ENCODE results near the gene AP3B1.
"Not testable (repeated sequence)": the region's sequence is repeated elsewhere in the genome, so short reads cannot be mapped to it uniquely, and the experiment has no call there.

AP3B1 gene

GRCh38 chr5:78066722-78067121, 227.8 kb downstream of the AP3B1 start:
- not testable (repeated sequence) for DNase-seq (ENCODE audit: low read depth, low spot score)

DNA sequence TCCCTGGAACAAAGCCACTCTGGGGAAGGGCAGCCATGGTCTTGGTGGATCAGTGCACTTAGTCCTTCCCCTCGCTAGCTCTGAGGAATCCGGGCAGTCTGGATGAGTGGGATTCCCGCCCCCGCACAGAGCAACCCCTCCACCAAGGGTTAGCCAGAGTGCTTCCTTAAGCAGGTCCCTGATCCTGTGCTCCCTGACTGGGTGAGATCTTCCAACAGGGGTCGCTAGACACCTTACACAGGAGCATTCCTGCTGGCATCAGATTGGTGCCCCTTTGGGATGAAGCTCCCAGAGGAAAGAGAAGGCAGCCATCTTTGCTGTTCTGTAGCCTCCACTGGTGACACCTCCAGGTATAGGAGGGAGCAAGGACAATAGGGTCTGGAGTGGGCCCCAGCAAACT, 228.8 kb downstream of the AP3B1 start:
- DNase-seq (ENCODE audit: low read depth, low spot score): peak; percentile 20

DNA sequence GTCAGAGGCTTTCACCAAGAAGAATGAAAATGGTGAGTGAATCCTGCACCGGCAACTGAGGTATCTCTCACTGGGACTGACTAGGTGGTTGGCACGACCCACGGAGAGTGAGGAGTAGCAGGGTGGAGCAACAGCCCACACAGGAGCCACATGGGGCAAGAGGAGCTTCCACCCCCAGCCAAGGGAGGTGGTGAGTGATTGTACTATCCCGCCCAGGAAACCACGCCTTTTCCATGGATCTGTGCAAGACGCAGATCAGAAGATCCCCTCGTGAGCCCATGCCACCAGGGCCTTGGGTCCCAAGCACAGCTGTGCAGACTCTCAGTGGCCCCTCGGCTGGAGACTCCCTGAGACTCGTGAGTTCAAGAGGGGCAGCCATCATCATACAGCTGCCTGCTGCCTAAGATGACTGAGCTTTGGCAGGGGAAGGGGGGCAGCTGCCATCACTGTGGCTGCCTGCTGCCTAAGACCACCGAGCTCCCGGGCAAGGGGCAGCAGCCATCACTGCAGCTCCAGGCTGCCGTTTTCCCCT, 229.5 kb downstream of the AP3B1 start:
- no peak for DNase-seq (ENCODE audit: low read depth, low spot score)

- no peak for DNase-seq (ENCODE audit: low read depth, low spot score)
Observed at GRCh38 chr5:78063495-78063894, 231.0 kb downstream of the AP3B1 start.

GRCh38 chr5:78062645-78063044, 231.9 kb downstream of the AP3B1 start:
- DNase-seq (ENCODE audit: low read depth, low spot score): no peak

DNA sequence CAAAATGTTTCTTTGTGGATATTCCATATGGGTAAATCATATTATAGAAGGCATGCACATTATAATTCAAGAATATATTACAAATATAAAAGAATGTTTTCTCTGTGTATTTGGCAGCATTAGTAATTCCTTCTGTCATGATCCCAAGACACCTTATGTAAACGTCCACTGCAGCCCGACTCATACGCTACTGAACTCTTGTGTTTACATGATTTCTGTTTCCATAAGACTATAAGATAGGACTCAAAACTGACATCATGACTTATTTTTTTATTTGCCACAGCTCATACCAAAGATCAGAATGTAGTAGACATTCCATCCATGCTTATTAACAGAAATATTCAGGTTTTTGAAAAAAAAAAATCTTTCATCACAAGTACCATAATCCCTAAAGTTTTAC, 234.1 kb downstream of the AP3B1 start:
- no peak for DNase-seq (ENCODE audit: low read depth, low spot score)

DNA sequence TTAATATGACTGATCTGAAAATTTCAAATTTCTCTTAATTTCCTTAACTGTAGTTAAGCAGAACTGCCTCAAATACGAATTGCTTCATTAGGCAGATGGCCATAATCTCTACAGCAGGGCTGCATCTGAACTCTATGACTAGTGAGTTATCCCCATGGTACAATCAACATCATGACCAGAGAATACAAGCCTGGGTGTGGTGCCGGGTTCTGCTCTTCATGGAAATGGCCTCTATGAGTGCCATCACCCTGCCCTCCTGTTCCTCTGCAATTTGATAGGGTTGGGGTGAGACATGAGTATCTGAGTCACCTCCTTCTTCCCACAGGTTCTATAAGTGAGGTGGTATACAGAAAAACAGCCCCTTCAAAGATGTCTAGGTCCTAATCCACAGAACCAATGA, 235.9 kb downstream of the AP3B1 start:
- no peak for DNase-seq (ENCODE audit: low read depth, low spot score)

DNA sequence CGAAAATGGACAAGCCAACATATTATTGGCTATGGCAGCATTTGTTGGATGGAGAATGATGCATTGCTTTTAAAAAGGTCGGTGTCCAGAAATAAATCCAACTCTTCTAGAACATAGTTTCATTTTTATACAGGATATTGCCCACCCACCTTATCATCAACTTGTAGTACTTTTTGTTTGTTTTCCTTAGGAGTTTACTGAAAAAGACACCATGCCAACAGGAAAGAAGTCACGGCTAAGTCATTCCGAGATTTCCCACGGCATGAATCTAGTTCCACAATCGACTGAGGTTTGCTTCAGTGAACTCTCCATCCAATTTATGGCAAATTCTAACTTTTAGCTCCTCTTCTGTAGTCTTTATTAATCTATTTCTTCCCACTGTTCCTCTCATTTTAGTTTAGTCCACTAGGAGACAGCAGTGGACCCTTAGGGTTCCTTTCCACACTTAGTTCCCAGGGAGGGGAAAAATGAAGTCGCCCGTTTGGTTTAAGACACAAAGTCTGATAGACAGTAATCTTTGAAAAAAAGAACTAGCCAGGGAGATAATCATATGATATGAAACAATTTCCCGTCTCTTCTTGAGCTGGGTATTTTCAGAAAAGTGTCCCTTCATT, 237.5 kb downstream of the AP3B1 start:
- DNase-seq (ENCODE audit: low read depth, low spot score): no peak

- DNase-seq (ENCODE audit: low read depth, low spot score): no peak
Observed at GRCh38 chr5:78056053-78056452, 238.4 kb downstream of the AP3B1 start.

DNA sequence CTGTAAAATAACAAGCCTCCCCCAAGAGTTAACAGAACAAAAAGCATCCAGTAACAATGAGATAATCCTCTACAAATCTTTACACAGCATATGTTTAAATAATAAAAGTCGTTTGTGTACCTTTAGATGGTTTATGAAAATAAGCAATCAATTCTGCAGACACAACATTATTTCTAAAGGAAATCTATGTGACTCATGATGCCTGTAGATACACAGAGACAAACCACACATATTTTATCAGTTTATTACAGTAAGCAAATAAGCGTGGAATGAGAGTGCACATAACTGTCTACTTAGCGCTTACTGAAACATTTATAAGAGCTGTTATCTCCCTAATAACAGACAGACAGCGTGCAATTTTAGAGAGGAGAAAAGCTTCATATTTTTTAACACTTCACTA, 243.6 kb downstream of the AP3B1 start:
- no peak for DNase-seq (ENCODE audit: low read depth, low spot score)

DNA sequence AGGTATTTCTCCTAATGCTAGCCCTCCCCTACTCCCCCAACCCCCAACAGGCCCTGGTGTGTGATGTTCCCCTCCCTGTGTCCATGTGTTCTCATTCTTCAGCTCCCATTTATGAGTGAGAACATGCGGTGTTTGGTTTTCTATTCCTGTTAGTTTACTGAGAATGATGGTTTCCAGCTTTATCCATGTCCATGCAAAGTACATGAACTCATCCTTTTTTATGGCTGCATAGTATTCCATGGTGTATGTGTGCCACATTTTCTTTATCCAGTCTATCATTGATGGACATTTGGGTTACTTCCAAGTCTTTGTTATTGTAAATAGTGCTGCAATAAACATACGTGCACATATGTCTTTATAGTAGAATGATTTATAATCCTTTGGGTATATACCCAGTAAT, 247.7 kb downstream of the AP3B1 start:
- DNase-seq (ENCODE audit: low read depth, low spot score): not testable (repeated sequence)

DNA sequence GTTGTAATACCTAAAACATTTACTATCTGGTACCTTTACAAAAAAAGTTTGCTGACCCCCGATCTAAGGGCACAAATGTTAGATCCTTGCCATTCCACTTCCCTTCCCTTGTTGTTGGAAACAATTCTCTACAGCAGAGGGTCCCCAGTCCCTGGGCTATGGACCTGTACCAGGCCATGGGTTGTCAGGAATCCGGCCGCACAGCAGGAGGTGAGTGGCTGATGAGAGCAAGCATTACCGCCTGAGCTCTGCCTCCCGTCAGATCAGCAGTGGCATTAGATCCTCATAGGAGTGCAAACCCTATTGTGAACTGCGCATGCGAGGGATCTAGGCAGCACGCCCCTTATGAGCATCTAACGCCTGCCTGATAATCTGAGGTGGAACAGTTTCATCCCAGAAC, 248.5 kb downstream of the AP3B1 start:
- DNase-seq (ENCODE audit: low read depth, low spot score): peak; percentile 33

- no peak for DNase-seq (ENCODE audit: low read depth, low spot score)
Observed at GRCh38 chr5:78041805-78042204, 252.7 kb downstream of the AP3B1 start.

DNA sequence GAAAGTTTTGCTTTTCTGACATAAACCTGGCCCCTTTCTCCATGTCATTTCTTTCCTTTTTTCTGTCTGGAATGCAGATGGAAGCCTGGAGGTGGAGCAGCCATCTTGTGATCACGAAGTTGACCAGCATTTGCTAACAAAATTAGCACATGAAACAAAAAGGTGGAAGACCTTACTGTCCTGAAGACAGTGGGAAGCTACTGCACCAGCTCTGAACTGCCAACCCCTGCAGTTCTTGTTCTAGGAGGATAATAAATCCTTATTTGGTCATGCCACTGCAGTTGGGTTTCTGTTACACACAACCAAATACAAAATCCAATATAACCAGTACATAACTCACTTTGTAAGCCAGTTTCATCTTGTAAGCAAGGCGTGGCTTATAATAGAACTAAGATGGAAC, 269.0 kb downstream of the AP3B1 start:
- DNase-seq (ENCODE audit: low read depth, low spot score): peak; percentile 54

DNA sequence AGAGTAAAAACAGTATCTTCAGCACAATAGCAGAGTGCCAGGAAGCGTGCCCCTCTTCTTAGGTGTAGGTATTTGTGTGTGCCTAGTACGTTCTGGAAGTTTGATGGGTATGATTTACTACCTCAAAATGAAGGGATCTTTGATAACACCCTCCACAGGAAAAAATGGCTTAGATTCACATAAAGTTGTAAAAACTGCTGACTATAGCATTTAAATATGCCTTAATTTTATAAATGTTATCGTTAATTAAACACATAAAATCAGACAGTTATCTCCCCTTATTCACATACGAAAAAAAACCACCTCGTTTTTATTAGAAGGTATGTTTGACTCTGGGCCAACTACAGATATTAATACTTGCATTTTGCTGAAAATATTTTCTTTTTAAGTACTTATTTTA, 274.8 kb downstream of the AP3B1 start:
- DNase-seq (ENCODE audit: low read depth, low spot score): no peak

DNA sequence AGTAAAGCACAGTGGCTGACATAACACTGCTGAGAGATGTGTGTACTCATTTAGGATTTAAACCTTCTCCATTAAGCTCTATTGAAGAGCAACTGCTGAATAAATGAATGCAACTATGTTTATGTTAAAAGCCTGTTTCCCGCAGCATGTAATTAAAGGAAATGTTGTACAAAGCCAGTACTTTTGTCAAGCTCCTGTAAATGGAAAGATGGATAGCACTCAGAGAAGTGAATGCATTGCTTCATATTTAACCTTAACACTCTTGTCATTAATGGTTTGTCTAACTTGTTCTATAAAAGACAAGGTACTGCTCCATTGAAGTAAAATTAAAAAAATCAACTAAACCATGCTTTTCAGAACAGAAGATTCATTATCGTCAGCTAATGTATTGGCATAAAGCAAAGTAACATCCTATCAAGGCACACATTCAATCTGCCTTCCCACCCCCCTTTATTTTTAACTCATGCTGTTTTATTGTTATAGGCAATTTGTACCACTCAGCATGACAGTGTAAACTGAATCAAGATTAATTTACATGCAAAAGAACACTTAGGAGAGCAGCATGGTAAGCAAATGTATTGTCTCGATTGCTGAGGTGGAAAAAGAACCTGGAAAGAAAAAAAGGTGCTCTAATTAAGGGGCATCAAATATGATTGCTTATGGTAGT, 277.5 kb downstream of the AP3B1 start:
- DNase-seq (ENCODE audit: low read depth, low spot score): peak; percentile 74

DNA sequence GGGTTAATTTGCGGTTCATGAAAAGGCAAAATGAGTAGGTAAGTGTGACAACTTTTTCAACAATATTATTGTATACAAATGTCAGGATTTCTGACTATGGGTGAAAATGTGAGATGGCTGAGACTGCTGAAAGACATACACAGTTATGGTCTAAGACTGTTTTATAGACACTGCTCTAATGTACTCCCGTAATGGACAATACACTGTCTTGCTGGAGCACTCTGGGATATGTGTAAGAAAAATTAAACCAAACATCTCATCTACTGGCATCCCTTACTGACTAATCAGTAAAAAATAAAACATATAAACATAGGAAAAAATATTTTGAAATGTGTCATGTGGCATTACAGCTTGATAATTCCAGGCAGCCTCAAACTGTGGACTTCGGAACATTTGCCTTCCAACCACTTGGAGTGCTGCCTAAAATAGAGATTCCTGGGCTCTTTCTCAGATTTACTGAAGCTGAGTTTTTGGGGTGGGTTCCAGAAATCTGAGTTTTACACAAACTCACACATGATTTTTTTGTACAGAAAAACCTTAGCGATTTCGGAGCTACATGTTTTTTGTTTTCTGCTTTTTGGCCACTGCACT, 284.5 kb downstream of the AP3B1 start:
- no peak for DNase-seq (ENCODE audit: low read depth, low spot score)

- no peak for DNase-seq (ENCODE audit: low read depth, low spot score)
Observed at GRCh38 chr5:78008356-78008967, 286.0 kb downstream of the AP3B1 start.

- no peak for DNase-seq (ENCODE audit: low read depth, low spot score)
Observed at GRCh38 chr5:78007233-78007632, 287.3 kb downstream of the AP3B1 start.

GRCh38 chr5:78006449-78006848, 288.0 kb downstream of the AP3B1 start:
- DNase-seq (ENCODE audit: low read depth, low spot score): no peak

DNA sequence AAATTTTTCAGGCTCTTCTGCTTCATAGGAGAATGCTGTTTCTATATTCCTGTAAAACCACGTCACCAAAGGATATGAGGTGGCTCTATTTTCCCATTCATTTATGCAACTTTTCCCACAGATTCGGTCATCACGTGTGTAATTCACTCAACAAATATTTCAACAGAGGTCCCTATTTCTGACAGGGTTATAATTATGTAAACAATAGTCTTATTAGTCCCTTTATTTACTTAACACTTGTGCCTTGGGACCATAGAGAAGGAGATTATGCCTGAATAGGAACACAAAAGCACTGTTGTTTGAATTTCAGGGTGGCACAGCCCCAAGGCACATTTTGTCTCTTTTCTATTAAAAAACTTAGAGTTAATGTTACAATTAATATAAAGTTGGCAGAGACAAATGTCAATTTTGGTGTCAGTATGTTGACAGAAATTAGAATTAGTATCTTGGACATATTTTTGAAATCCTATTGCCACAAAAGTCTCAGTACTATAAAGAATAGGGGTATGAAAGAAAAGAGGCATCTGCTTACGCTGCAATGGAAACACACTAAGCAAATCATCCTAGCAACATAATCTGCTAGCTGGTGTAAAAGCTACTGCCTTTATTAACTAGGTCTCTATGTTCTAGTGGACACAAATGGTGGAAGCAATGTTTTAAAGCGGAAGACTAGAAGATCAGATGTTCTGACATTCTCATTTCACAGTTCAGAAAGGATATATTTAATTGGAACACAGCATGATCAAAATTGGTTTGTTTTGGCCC, 289.3 kb downstream of the AP3B1 start:
- no peak for DNase-seq (ENCODE audit: low read depth, low spot score)

DNA sequence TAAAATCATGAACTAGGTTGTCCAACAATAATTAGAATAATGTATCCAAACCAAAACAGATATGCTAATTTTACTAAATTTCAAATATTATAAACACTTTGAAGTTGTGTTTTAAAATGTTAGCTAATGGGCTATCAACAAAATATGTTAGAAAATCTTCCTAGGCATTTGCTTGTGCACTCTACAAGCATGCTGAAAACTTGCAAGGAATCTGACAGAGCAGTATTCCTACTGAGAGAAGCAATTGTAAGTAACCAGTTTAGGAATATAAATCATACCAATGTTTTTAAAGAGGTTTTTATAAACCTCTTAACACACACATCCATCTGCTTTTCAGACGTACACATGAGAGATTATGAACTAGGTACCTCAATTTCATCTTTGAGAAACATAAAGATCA, 289.9 kb downstream of the AP3B1 start:
- no peak for DNase-seq (ENCODE audit: low read depth, low spot score)
